Activated T-helper 2 cell treated with anti-CD3 and anti-CD28 coated beads, Interferon-gamma antibody, Interleukin-2, Interleukin-4, amounts not matched to agents 10 μg/mL and 5 μg/mL and 100 μg/mL, durations not matched to agents 14 hours and 24 hours and 36 hours (primary cell): ENCODE measurements around the gene TKTL1. TPM values are rescaled to one million over a fixed set of nuclear protein-coding genes. Genes with fewer than 3 reads are reported as not detected.
A peak's percentile ranks its signal among the peaks of the same experiment; 100 is the strongest.

ENCODE experiments used
- DNase-seq: peaks from one replicate; pipeline ENCODE4 v3.0.0; 2021; ENCODE audit warnings: low spot score
- H3K27ac Mint-ChIP-seq: one replicate; pipeline ENCODE4 v1.8.0; 2021; ENCODE audit warnings: mixed read lengths
- H3K27me3 Mint-ChIP-seq: one replicate; pipeline ENCODE4 v1.8.0; 2021; ENCODE audit warnings: low read depth, mixed read lengths
- H3K36me3 Mint-ChIP-seq: one replicate; pipeline ENCODE4 v1.8.0; 2021; ENCODE audit warnings: low read depth, mixed read lengths
- H3K4me1 Mint-ChIP-seq: one replicate; pipeline ENCODE4 v1.8.0; 2021; ENCODE audit warnings: low read depth, mixed read lengths
- H3K4me3 Mint-ChIP-seq: one replicate; pipeline ENCODE4 v1.8.0; 2021; ENCODE audit warnings: low read depth, mild to moderate bottlenecking, moderate library complexity, mixed read lengths
- H3K9me3 Mint-ChIP-seq: one replicate; pipeline ENCODE4 v1.8.0; 2021; ENCODE audit warnings: mixed read lengths
- intact Hi-C: fragments of 100-400 bp; cut with micrococcal nuclease; formaldehyde crosslinking; loops from one replicate; pipeline ENCODE4 v1.15.1; 2023
- total RNA-seq: library from RNA; stranded (reverse); gene quantifications from 2 replicates; pipeline ENCODE4 v1.2.3, GENCODE V29; 2022

Gene TKTL1
- total RNA-seq, 1 donor from 2014 or later: 0.07 TPM

DNA sequence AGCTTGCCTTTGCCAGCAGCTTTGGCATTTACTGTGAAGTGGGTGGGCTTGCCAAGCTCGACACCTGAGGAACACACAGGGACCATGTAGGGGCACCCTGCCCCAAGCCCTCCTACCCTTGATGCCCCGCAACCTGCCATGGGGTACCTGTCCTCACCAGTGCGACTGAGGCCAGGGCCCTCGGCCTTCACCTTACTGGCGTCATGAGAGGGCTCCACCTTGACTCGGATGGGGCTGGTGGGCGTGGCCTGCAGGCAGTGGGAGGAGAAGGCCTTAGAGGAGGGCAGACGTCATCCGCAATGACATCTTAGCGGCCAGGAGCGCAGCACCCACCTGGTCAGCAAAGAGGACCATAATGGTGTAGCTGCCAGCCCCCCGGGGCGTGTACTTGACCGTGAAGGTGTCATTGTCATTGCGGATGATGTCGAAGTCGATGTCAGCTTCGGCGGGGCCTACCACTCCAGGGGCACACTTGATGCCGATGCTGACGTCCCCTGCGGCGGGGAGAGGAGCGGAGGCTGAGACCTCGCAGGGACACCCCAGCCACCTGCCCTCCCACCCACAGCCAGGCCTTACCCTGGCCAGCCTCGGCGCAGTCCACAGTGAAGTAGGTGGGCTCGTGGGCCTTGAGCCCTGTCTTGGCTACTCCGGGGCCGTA is 66.6 kb downstream of the TKTL1 start:
- no peak overlapping the region for H3K4me3 Mint-ChIP-seq
- H3K27ac Mint-ChIP-seq: no peak overlapping the region
- no peaks in the 10 kb centered on the region for H3K9me3 Mint-ChIP-seq
- DNase-seq: no peak
- intact Hi-C loops: no loop called here
- peaks cover 5% of the 10 kb centered on the region for H3K4me1 Mint-ChIP-seq
- no peaks in the 10 kb centered on the region for H3K27me3 Mint-ChIP-seq
- H3K36me3 Mint-ChIP-seq: peaks cover 66% of the 10 kb centered on the region

GRCh38 chrX:154363706-154364439 is 68.3 kb downstream of the TKTL1 start:
- H3K9me3 Mint-ChIP-seq: no peaks in the 10 kb centered on the region
- no peak overlapping the region for H3K27ac Mint-ChIP-seq
- H3K36me3 Mint-ChIP-seq: peaks cover 61% of the 10 kb centered on the region
- H3K4me1 Mint-ChIP-seq: peaks cover 10% of the 10 kb centered on the region
- H3K4me3 Mint-ChIP-seq: no peak overlapping the region
- intact Hi-C loops: no loop called here
- no peaks in the 10 kb centered on the region for H3K27me3 Mint-ChIP-seq
- DNase-seq: no peak

GRCh38 chrX:154365052-154365600 is 69.5 kb downstream of the TKTL1 start:
- intact Hi-C loops: no loop called here

GRCh38 chrX:154365997-154366665 is 70.5 kb downstream of the TKTL1 start:
- intact Hi-C loops: no loop called here
- Mint-ChIP-seq H3K4me3 (no peak overlapping the region), H3K27me3 (no peaks in the 10 kb centered on the region), H3K36me3 (peaks cover 60% of the 10 kb centered on the region), H3K4me1 (peaks cover 10% of the 10 kb centered on the region), H3K9me3 (no peaks in the 10 kb centered on the region), H3K27ac (no peak overlapping the region)
- no peak for DNase-seq

More at GRCh38 chrX:154365052-154365600, 69.5 kb downstream of the TKTL1 start:
- Mint-ChIP-seq H3K9me3 (no peaks in the 10 kb centered on the region), H3K36me3 (peaks cover 62% of the 10 kb centered on the region), H3K4me1 (peaks cover 10% of the 10 kb centered on the region), H3K4me3 (no peak overlapping the region), H3K27ac (no peak overlapping the region), H3K27me3 (no peaks in the 10 kb centered on the region)
- no peak for DNase-seq

GRCh38 chrX:154366666-154367055 is 71.1 kb downstream of the TKTL1 start:
- H3K4me3 Mint-ChIP-seq: no peak overlapping the region

GRCh38 chrX:154367474-154368308 is 72.1 kb downstream of the TKTL1 start:
- DNase-seq: no peak
- Mint-ChIP-seq H3K4me1 (peaks cover 10% of the 10 kb centered on the region), H3K27me3 (no peaks in the 10 kb centered on the region), H3K9me3 (no peaks in the 10 kb centered on the region), H3K4me3 (peak overlapping the region; percentile 94), H3K27ac (peak overlapping the region; percentile 88), H3K36me3 (peaks cover 48% of the 10 kb centered on the region)
- intact Hi-C loops: no loop called here

More at GRCh38 chrX:154366666-154367055, 71.1 kb downstream of the TKTL1 start:
- no peak overlapping the region for H3K27ac Mint-ChIP-seq
- intact Hi-C loops: no loop called here
- H3K36me3 Mint-ChIP-seq: peaks cover 55% of the 10 kb centered on the region
- no peak for DNase-seq
- H3K4me1 Mint-ChIP-seq: peaks cover 9% of the 10 kb centered on the region
- H3K27me3 Mint-ChIP-seq: no peaks in the 10 kb centered on the region
- H3K9me3 Mint-ChIP-seq: no peaks in the 10 kb centered on the region

DNA sequence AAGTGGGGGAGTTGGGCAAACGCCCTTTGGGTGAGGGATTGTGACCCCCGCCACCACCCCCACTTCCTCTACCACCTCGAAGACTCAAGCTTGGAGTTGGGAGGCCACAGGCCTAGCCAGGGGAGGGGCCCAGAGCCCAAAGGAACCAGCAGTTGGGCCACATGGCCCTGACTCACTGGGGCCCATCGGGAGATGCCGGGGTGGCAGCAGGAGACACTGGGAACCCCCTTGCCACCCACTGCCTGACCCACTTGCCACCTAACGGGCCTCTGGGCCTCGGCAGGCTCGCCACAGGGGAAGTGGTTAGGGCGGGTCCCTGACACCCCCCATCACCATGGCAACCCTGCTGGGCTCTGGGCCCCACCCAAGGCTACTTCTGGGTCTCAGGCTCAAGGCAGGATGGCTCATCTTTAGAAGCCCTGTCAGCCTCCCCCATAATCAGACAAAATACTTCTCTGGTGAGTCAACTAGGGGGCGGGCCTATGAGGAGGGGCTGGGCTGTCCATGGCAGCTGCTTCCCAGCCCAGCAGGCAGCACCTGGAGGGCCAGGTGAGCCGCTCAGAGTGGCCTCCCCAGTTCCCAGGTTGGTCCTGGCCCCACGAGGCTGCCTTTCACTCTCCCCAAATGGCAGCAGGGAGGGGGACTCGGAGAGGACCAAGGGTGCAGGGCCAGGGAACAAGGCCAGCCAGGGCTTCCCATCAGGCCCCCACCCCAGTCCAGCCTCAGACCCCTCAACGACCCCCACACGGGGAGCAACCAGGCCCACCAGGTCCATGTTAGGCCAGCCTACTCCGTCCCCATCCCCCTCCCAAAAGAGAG is 73.2 kb downstream of the TKTL1 start:
- Mint-ChIP-seq H3K4me1 (peaks cover 11% of the 10 kb centered on the region), H3K27me3 (no peaks in the 10 kb centered on the region), H3K9me3 (no peaks in the 10 kb centered on the region), H3K36me3 (peaks cover 40% of the 10 kb centered on the region), H3K27ac (peak overlapping the region; percentile 88), H3K4me3 (peak overlapping the region; percentile 94)
- intact Hi-C loops: loop anchor here (1.0 kb wide), 1 partner anchor 9 kb away; no protein-coding TSS in a partner anchor
- DNase-seq: peak; percentile 83

GRCh38 chrX:154369449-154370299 is 74.1 kb downstream of the TKTL1 start:
- DNase-seq: peak; percentile 67
- H3K9me3 Mint-ChIP-seq: no peaks in the 10 kb centered on the region
- peaks cover 11% of the 10 kb centered on the region for H3K4me1 Mint-ChIP-seq
- no peaks in the 10 kb centered on the region for H3K27me3 Mint-ChIP-seq
- intact Hi-C loops: loop anchor here (1.0 to 10.0 kb wide), 3 partner anchors 9 to 445 kb away; partner anchors contain the start of genes ARHGAP4 and MECP2
- H3K27ac Mint-ChIP-seq: peak overlapping the region; percentile 85
- peaks cover 38% of the 10 kb centered on the region for H3K36me3 Mint-ChIP-seq
- H3K4me3 Mint-ChIP-seq: peak overlapping the region; percentile 94

GRCh38 chrX:154370300-154371016 is 74.9 kb downstream of the TKTL1 start:
- intact Hi-C loops: loop anchor here (5.0 to 10.0 kb wide), 2 partner anchors 273 to 446 kb away; partner anchors contain the start of genes ARHGAP4 and MECP2
- H3K4me3 Mint-ChIP-seq: peak overlapping the region; percentile 94
- peaks cover 31% of the 10 kb centered on the region for H3K36me3 Mint-ChIP-seq
- peak overlapping the region; percentile 85 for H3K27ac Mint-ChIP-seq
- peaks cover 11% of the 10 kb centered on the region for H3K4me1 Mint-ChIP-seq
- H3K9me3 Mint-ChIP-seq: no peaks in the 10 kb centered on the region
- H3K27me3 Mint-ChIP-seq: no peaks in the 10 kb centered on the region
- no peak for DNase-seq

DNA sequence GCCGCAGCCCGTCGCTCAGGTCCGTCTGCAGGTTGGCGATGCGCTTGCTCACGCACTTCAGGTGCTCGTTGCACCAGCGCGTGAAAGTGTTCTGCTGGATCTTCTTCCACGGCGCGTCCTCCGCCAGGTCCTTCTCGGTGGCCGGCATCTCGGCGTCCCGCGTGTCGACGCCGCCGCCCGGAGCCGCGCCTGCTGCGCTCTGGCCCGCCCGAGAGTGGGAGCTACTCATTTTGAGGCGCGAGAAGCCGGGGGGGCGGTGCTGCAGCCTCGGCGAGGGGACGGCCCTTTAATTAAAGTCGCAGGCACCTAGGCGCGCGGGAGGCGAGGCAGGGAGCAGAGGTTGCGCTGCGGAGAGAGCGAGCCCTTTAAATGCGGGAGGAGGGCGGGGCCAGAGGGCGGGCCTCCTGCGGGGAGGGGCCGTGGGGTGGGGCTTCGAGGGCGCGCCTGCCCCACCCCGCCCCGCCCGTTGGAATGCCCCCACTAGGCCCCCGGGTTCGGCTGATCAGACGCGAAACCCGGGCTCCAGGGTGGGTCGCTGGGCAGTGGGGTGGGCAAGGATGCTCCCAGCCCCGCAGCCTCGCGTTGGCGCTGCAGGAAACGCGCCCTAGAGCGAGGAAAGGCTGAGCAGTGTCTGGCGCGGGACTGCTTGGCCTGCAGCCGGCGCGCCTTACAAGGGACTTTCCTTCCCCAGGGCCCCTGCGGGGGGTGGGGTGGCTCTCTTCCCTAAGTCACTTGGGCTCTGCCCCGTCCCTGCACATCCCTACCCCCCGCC is 75.6 kb downstream of the TKTL1 start:
- Mint-ChIP-seq H3K4me1 (peaks cover 11% of the 10 kb centered on the region), H3K36me3 (peaks cover 28% of the 10 kb centered on the region), H3K27ac (no peak overlapping the region), H3K4me3 (peak overlapping the region; percentile 80), H3K27me3 (no peaks in the 10 kb centered on the region), H3K9me3 (no peaks in the 10 kb centered on the region)
- peak; percentile 88 for DNase-seq
- intact Hi-C loops: loop anchor here (5.0 to 10.0 kb wide), 2 partner anchors 274 to 446 kb away; partner anchors contain the start of genes ARHGAP4 and MECP2
